HG03060 (cell line): ENCODE data around the gene GPC5.

ENCODE experiments used
- ATAC-seq: cut with Tn5 transposase; IDR thresholded peaks from one replicate; pipeline ENCODE4 v1.9.1; 2021; ENCODE audit warnings: low read depth, moderate number of reproducible peaks; ENCODE audit not compliant: unreplicated experiment

GPC5 gene

GRCh38 chr13:92297971-92298942 lies 899.8 kb downstream of the GPC5 start:
- no peak for ATAC-seq

GRCh38 chr13:92300651-92301050 lies 902.2 kb downstream of the GPC5 start:
- ATAC-seq = no peak

- no peak for ATAC-seq
Measured at GRCh38 chr13:92303428-92303827, 905.0 kb downstream of the GPC5 start.

- ATAC-seq = no peak
Measured at GRCh38 chr13:92307752-92308151, 909.3 kb downstream of the GPC5 start.

- ATAC-seq = no peak
Measured at GRCh38 chr13:92312823-92313222, 914.4 kb downstream of the GPC5 start.

GRCh38 chr13:92313382-92313781 lies 915.0 kb downstream of the GPC5 start:
- no peak for ATAC-seq

- no peak for ATAC-seq
Measured at GRCh38 chr13:92315265-92315664, 916.8 kb downstream of the GPC5 start.

- ATAC-seq = no peak
Measured at GRCh38 chr13:92316030-92316429, 917.6 kb downstream of the GPC5 start.

- ATAC-seq = no peak
Measured at GRCh38 chr13:92317066-92317465, 918.6 kb downstream of the GPC5 start.

- ATAC-seq = no peak
Measured at GRCh38 chr13:92320323-92320722, 921.9 kb downstream of the GPC5 start.

- no peak for ATAC-seq
Measured at GRCh38 chr13:92321174-92321573, 922.8 kb downstream of the GPC5 start.

- no peak for ATAC-seq
Measured at GRCh38 chr13:92345627-92346026, 947.2 kb downstream of the GPC5 start.

- ATAC-seq = no peak
Measured at GRCh38 chr13:92346046-92346445, 947.6 kb downstream of the GPC5 start.

GRCh38 chr13:92354583-92354982 lies 956.2 kb downstream of the GPC5 start:
- no peak for ATAC-seq

- ATAC-seq = no peak
Measured at GRCh38 chr13:92355213-92355612, 956.8 kb downstream of the GPC5 start.

- no peak for ATAC-seq
Measured at GRCh38 chr13:92362717-92363116, 964.3 kb downstream of the GPC5 start.

GRCh38 chr13:92365904-92366303 lies 967.5 kb downstream of the GPC5 start:
- ATAC-seq = no peak

- ATAC-seq = no peak
Measured at GRCh38 chr13:92377396-92377795, 979.0 kb downstream of the GPC5 start.

- ATAC-seq = no peak
Measured at GRCh38 chr13:92379371-92379770, 981.0 kb downstream of the GPC5 start.

GRCh38 chr13:92384410-92384809 lies 986.0 kb downstream of the GPC5 start:
- ATAC-seq = no peak

- ATAC-seq = no peak
Measured at GRCh38 chr13:92387245-92387644, 988.8 kb downstream of the GPC5 start.

- ATAC-seq = no peak
Measured at GRCh38 chr13:92390217-92390616, 991.8 kb downstream of the GPC5 start.
